ENCODE data around the gene KCNK13. TPM values are rescaled to one million over a fixed set of nuclear protein-coding genes. Genes with fewer than 3 reads are reported as not detected.
A peak's percentile ranks its signal among the peaks of the same experiment; 100 is the strongest.
"Not testable (repeated sequence)": the region's sequence is repeated elsewhere in the genome, so short reads cannot be mapped to it uniquely, and the experiment has no call there.

The KCNK13 gene
- total RNA-seq, 1 experiment from 2014 or later: not detected

- H3K9me2 ChIP-seq (replicated peaks; ENCODE audit: insufficient read depth, low read length): no peaks in the 10 kb centered on the region
- H3K27ac ChIP-seq (ENCODE audit: low read length): no peak overlapping the region
- no peaks in the 10 kb centered on the region for H3K4me1 ChIP-seq (ENCODE audit: low read length)
- H3K9me3 ChIP-seq (ENCODE audit: low read length): no peaks in the 10 kb centered on the region
- no peak overlapping the region for H2AFZ ChIP-seq (ENCODE audit: low read length)
- H3K36me3 ChIP-seq (ENCODE audit: insufficient read depth, low read length): no peaks in the 10 kb centered on the region
- no peaks in the 10 kb centered on the region for H3K27me3 ChIP-seq (ENCODE audit: low read length)
- no peak overlapping the region for H3K4me2 ChIP-seq (ENCODE audit: low read depth, low read length, poor library complexity, severe bottlenecking)
- H4K20me1 ChIP-seq (ENCODE audit: insufficient read depth, low read depth, low read length): no peaks in the 10 kb centered on the region; the same call in 1 of the 2 replicates
- no peak overlapping the region for H3K4me3 ChIP-seq (ENCODE audit: low read length)
- DNase-seq: no peak
- no peaks in the 10 kb centered on the region for H3K79me2 ChIP-seq (ENCODE audit: low read length)
- H3K9ac ChIP-seq (ENCODE audit: low read length): no peak overlapping the region
These were observed 10.6 kb downstream of the KCNK13 start for GRCh38 chr14:90072350-90072749.

GRCh38 chr14:90079576-90079975, 17.8 kb downstream of the KCNK13 start:
- Histone ChIP-seq H3K9me2 (replicated peaks; ENCODE audit: insufficient read depth, low read length) (no peaks in the 10 kb centered on the region), H3K4me3 (ENCODE audit: low read length) (no peak overlapping the region), H3K27ac (ENCODE audit: low read length) (no peak overlapping the region), H3K36me3 (ENCODE audit: insufficient read depth, low read length) (no peaks in the 10 kb centered on the region), H3K4me2 (ENCODE audit: low read depth, low read length, poor library complexity, severe bottlenecking) (no peak overlapping the region), H3K4me1 (ENCODE audit: low read length) (no peaks in the 10 kb centered on the region), H4K20me1 (ENCODE audit: insufficient read depth, low read depth, low read length) (no peaks in the 10 kb centered on the region), H3K9me3 (ENCODE audit: low read length) (no peaks in the 10 kb centered on the region), H3K27me3 (ENCODE audit: low read length) (0 out of 2 replicates have a peak, but pooled peaks cover 4% of the 10 kb centered on the region), H2AFZ (ENCODE audit: low read length) (no peak overlapping the region), H3K79me2 (ENCODE audit: low read length) (no peaks in the 10 kb centered on the region), H3K9ac (ENCODE audit: low read length) (no peak overlapping the region)
- DNase-seq: no peak

- Histone ChIP-seq H3K27me3 (ENCODE audit: low read length) (no peaks in the 10 kb centered on the region), H3K4me3 (ENCODE audit: low read length) (no peak overlapping the region), H3K79me2 (ENCODE audit: low read length) (no peaks in the 10 kb centered on the region), H3K9me2 (replicated peaks; ENCODE audit: insufficient read depth, low read length) (no peaks in the 10 kb centered on the region), H3K9me3 (ENCODE audit: low read length) (no peaks in the 10 kb centered on the region), H3K9ac (ENCODE audit: low read length) (no peak overlapping the region), H3K4me2 (ENCODE audit: low read depth, low read length, poor library complexity, severe bottlenecking) (no peak overlapping the region), H4K20me1 (ENCODE audit: insufficient read depth, low read depth, low read length) (no peaks in the 10 kb centered on the region), H2AFZ (ENCODE audit: low read length) (no peak overlapping the region), H3K4me1 (ENCODE audit: low read length) (no peaks in the 10 kb centered on the region), H3K27ac (ENCODE audit: low read length) (no peak overlapping the region), H3K36me3 (ENCODE audit: insufficient read depth, low read length) (no peaks in the 10 kb centered on the region)
- peak; percentile 63 for DNase-seq
These were observed 25.6 kb downstream of the KCNK13 start for GRCh38 chr14:90087433-90087832.

- Histone ChIP-seq H4K20me1 (ENCODE audit: insufficient read depth, low read depth, low read length) (no peaks in the 10 kb centered on the region), H3K4me2 (ENCODE audit: low read depth, low read length, poor library complexity, severe bottlenecking) (no peak overlapping the region), H3K27me3 (ENCODE audit: low read length) (no peaks in the 10 kb centered on the region), H3K79me2 (ENCODE audit: low read length) (no peaks in the 10 kb centered on the region), H3K9me2 (replicated peaks; ENCODE audit: insufficient read depth, low read length) (no peaks in the 10 kb centered on the region), H3K9me3 (ENCODE audit: low read length) (no peaks in the 10 kb centered on the region), H3K27ac (ENCODE audit: low read length) (no peak overlapping the region), H3K4me3 (ENCODE audit: low read length) (no peak overlapping the region), H3K4me1 (ENCODE audit: low read length) (no peaks in the 10 kb centered on the region), H2AFZ (ENCODE audit: low read length) (no peak overlapping the region), H3K36me3 (ENCODE audit: insufficient read depth, low read length) (no peaks in the 10 kb centered on the region), H3K9ac (ENCODE audit: low read length) (no peak overlapping the region)
- no peak for DNase-seq
These were observed 26.4 kb downstream of the KCNK13 start for GRCh38 chr14:90088176-90088575.

GRCh38 chr14:90089486-90089885, 27.7 kb downstream of the KCNK13 start:
- not testable (repeated sequence) for H3K79me2 ChIP-seq (ENCODE audit: low read length)

GRCh38 chr14:90091393-90091792, 29.6 kb downstream of the KCNK13 start:
- Histone ChIP-seq H3K27me3 (ENCODE audit: low read length) (no peaks in the 10 kb centered on the region; the same call in 1 of the 2 replicates), H3K9ac (ENCODE audit: low read length) (no peak overlapping the region), H2AFZ (ENCODE audit: low read length) (no peak overlapping the region), H3K36me3 (ENCODE audit: insufficient read depth, low read length) (no peaks in the 10 kb centered on the region), H3K79me2 (ENCODE audit: low read length) (no peaks in the 10 kb centered on the region), H4K20me1 (ENCODE audit: insufficient read depth, low read depth, low read length) (no peaks in the 10 kb centered on the region), H3K4me3 (ENCODE audit: low read length) (no peak overlapping the region), H3K9me3 (ENCODE audit: low read length) (no peaks in the 10 kb centered on the region), H3K27ac (ENCODE audit: low read length) (no peak overlapping the region), H3K4me1 (ENCODE audit: low read length) (no peaks in the 10 kb centered on the region), H3K9me2 (replicated peaks; ENCODE audit: insufficient read depth, low read length) (0 out of 2 replicates have a peak, but pooled peaks cover under 1% of the 10 kb centered on the region), H3K4me2 (ENCODE audit: low read depth, low read length, poor library complexity, severe bottlenecking) (no peak overlapping the region)
- no peak for DNase-seq

More at GRCh38 chr14:90089486-90089885, 27.7 kb downstream of the KCNK13 start:
- not testable (repeated sequence) for H3K27ac ChIP-seq (ENCODE audit: low read length); H3K4me3 ChIP-seq (ENCODE audit: low read length); H3K4me2 ChIP-seq (ENCODE audit: low read depth, low read length, poor library complexity, severe bottlenecking); H3K9me2 ChIP-seq (replicated peaks; ENCODE audit: insufficient read depth, low read length); DNase-seq; H3K36me3 ChIP-seq (ENCODE audit: insufficient read depth, low read length); H3K4me1 ChIP-seq (ENCODE audit: low read length); H3K9me3 ChIP-seq (ENCODE audit: low read length); H3K9ac ChIP-seq (ENCODE audit: low read length); H2AFZ ChIP-seq (ENCODE audit: low read length); H4K20me1 ChIP-seq (ENCODE audit: insufficient read depth, low read depth, low read length); H3K27me3 ChIP-seq (ENCODE audit: low read length)

GRCh38 chr14:90093942-90094595, 32.3 kb downstream of the KCNK13 start:
- no peak for DNase-seq
- Histone ChIP-seq H3K36me3 (ENCODE audit: insufficient read depth, low read length) (no peaks in the 10 kb centered on the region), H3K4me3 (ENCODE audit: low read length) (no peak overlapping the region), H3K27me3 (ENCODE audit: low read length) (no peaks in the 10 kb centered on the region; the same call in 1 of the 2 replicates), H4K20me1 (ENCODE audit: insufficient read depth, low read depth, low read length) (no peaks in the 10 kb centered on the region), H3K9me2 (replicated peaks; ENCODE audit: insufficient read depth, low read length) (0 out of 2 replicates have a peak, but pooled peaks cover 4% of the 10 kb centered on the region), H2AFZ (ENCODE audit: low read length) (no peak overlapping the region), H3K4me2 (ENCODE audit: low read depth, low read length, poor library complexity, severe bottlenecking) (no peak overlapping the region), H3K9ac (ENCODE audit: low read length) (no peak overlapping the region), H3K79me2 (ENCODE audit: low read length) (no peaks in the 10 kb centered on the region), H3K4me1 (ENCODE audit: low read length) (no peaks in the 10 kb centered on the region), H3K27ac (ENCODE audit: low read length) (no peak overlapping the region), H3K9me3 (ENCODE audit: low read length) (no peaks in the 10 kb centered on the region)

- no peak overlapping the region for H3K27ac ChIP-seq (ENCODE audit: low read length)
- DNase-seq: no peak
- H4K20me1 ChIP-seq (ENCODE audit: insufficient read depth, low read depth, low read length): no peaks in the 10 kb centered on the region
- no peak overlapping the region for H3K9ac ChIP-seq (ENCODE audit: low read length)
- no peaks in the 10 kb centered on the region; the same call in 1 of the 2 replicates for H3K27me3 ChIP-seq (ENCODE audit: low read length)
- 0 out of 2 replicates have a peak, but pooled peaks cover 4% of the 10 kb centered on the region for H3K9me2 ChIP-seq (replicated peaks; ENCODE audit: insufficient read depth, low read length)
- H3K4me2 ChIP-seq (ENCODE audit: low read depth, low read length, poor library complexity, severe bottlenecking): no peak overlapping the region
- no peak overlapping the region for H3K4me3 ChIP-seq (ENCODE audit: low read length)
- no peak overlapping the region for H2AFZ ChIP-seq (ENCODE audit: low read length)
- no peaks in the 10 kb centered on the region for H3K4me1 ChIP-seq (ENCODE audit: low read length)
- H3K9me3 ChIP-seq (ENCODE audit: low read length): no peaks in the 10 kb centered on the region
- H3K79me2 ChIP-seq (ENCODE audit: low read length): no peaks in the 10 kb centered on the region
- no peaks in the 10 kb centered on the region for H3K36me3 ChIP-seq (ENCODE audit: insufficient read depth, low read length)
These were observed 33.3 kb downstream of the KCNK13 start for GRCh38 chr14:90095096-90095495.
